Upper lobe of left lung (tissue), 4 donors: ENCODE results near the gene SRD5A1.

ENCODE experiments used
- POLR2A ChIP-seq, 4 donors: fragments of 450-650 bp; IDR thresholded peaks; one replicate each; pipeline ENCODE4 v1.5.1; 2016 to 2017; ENCODE audit warnings: antibody characterized with exemption in 4 of 4, mild to moderate bottlenecking in 2 of 4
- POLR2AphosphoS5 ChIP-seq, 2 donors: sonication (generic); formaldehyde crosslinking; IDR thresholded peaks; one replicate each; pipeline ENCODE4 v1.5.1; 2017; ENCODE audit warnings: antibody characterized with exemption in 2 of 2

DNA sequence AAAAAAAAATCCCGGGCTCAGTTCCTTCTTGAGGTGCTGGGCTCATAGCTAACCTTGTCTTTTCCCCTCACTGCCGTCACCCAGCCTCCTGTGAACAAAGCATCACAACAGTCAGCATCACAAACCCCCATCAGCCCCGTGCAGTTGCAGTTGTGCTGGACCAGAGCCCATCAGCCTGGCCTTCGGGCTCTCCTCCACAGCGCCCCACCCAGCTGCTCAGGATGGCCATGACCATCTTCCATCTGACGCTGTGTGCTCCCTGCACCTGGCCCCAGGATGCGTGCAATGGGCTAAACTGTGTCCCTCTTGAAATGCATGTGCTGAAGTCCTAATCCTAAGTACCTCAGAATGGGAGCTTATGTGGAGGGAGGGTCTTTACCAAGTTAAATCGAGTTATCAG lies 48.5 kb upstream of the SRD5A1 start:
- no peak for TF ChIP-seq POLR2A (IDR thresholded peaks at IDR 0.05)
- TF ChIP-seq POLR2AphosphoS5 (IDR thresholded peaks at IDR 0.05): no peak
